Measurements from ENCODE around the gene FYCO1.

The FYCO1 gene

GRCh38 chr3:45984331-45985312, 11.0 kb downstream of the FYCO1 start:
- no peak for DNase-seq (ENCODE audit: low spot score)

- DNase-seq (ENCODE audit: low spot score) = no peak
Measured at GRCh38 chr3:45983770-45984169, 11.9 kb downstream of the FYCO1 start.

- DNase-seq (ENCODE audit: low spot score) = no peak
Measured at GRCh38 chr3:45981346-45982074, 14.1 kb downstream of the FYCO1 start.

- DNase-seq (ENCODE audit: low spot score) = no peak
Measured at GRCh38 chr3:45980819-45981218, 14.8 kb downstream of the FYCO1 start.

- no peak for DNase-seq (ENCODE audit: low spot score)
Measured at GRCh38 chr3:45980229-45980813, 15.3 kb downstream of the FYCO1 start.

GRCh38 chr3:45979378-45979777, 16.2 kb downstream of the FYCO1 start:
- no peak for DNase-seq (ENCODE audit: low spot score)

GRCh38 chr3:45978006-45978761, 17.4 kb downstream of the FYCO1 start:
- DNase-seq (ENCODE audit: low spot score) = peak; percentile 42

GRCh38 chr3:45976191-45977091, 19.2 kb downstream of the FYCO1 start:
- no peak for DNase-seq (ENCODE audit: low spot score)

- DNase-seq (ENCODE audit: low spot score) = no peak
Measured at GRCh38 chr3:45975686-45976085, 19.9 kb downstream of the FYCO1 start.

- no peak for DNase-seq (ENCODE audit: low spot score)
Measured at GRCh38 chr3:45974686-45975085, 20.9 kb downstream of the FYCO1 start.

GRCh38 chr3:45972534-45973402, 22.9 kb downstream of the FYCO1 start:
- no peak for DNase-seq (ENCODE audit: low spot score)

GRCh38 chr3:45969953-45970352, 25.7 kb downstream of the FYCO1 start:
- no peak for DNase-seq (ENCODE audit: low spot score)

GRCh38 chr3:45969116-45969515, 26.5 kb downstream of the FYCO1 start:
- no peak for DNase-seq (ENCODE audit: low spot score)

GRCh38 chr3:45968706-45969105, 26.9 kb downstream of the FYCO1 start:
- DNase-seq (ENCODE audit: low spot score) = no peak

- DNase-seq (ENCODE audit: low spot score) = no peak
Measured at GRCh38 chr3:45968149-45968548, 27.5 kb downstream of the FYCO1 start.

GRCh38 chr3:45967724-45968123, 27.9 kb downstream of the FYCO1 start:
- no peak for DNase-seq (ENCODE audit: low spot score)

GRCh38 chr3:45966950-45967640, 28.5 kb downstream of the FYCO1 start:
- no peak for DNase-seq (ENCODE audit: low spot score)

GRCh38 chr3:45966371-45966791, 29.2 kb downstream of the FYCO1 start:
- DNase-seq (ENCODE audit: low spot score) = no peak

GRCh38 chr3:45965653-45966052, 30.0 kb downstream of the FYCO1 start:
- DNase-seq (ENCODE audit: low spot score) = no peak

Measured in SW480 (cell line).